CD14-positive monocyte (primary cell): ENCODE data around the gene CACNA1D. TPM values are rescaled to one million over a fixed set of nuclear protein-coding genes. Genes with fewer than 3 reads are reported as not detected.

ENCODE experiments used
- DNase-seq, 3 donors: peaks; one replicate each; pipeline ENCODE4 v3.0.0-alpha.2; 2011 to 2022
- H2AFZ ChIP-seq: 2 replicates; pipeline ENCODE4 v1.6.0; 2012; ENCODE audit warnings: mild to moderate bottlenecking, low read depth, low read length, inconsistent platforms; ENCODE audit not compliant: insufficient read depth, poor library complexity, severe bottlenecking
- H3K27ac ChIP-seq, 2 donors: 1 replicate in 1 of 2; 2 replicates in 1 of 2; pipeline ENCODE4 v1.5.1; 2012 to 2013; ENCODE audit warnings: low read length in 2 of 2, control low read depth in 1 of 2, inconsistent platforms in 1 of 2, low read depth in 1 of 2, mild to moderate bottlenecking in 1 of 2
- H3K27me3 ChIP-seq, 2 donors: one replicate each; pipeline versions ENCODE4 v1.6.0 to v1.6.1; 2011 to 2013; ENCODE audit warnings: low read length in 2 of 2; ENCODE audit not compliant: control insufficient read depth in 2 of 2, insufficient read depth in 2 of 2
- H3K36me3 ChIP-seq, 2 donors: replicated peaks in 1 of 2; 1 replicate in 1 of 2; 2 replicates in 1 of 2; pipeline versions ENCODE4 v1.5.1 to v1.6.1; 2012 to 2013; ENCODE audit warnings: low read length in 2 of 2, control low read depth in 1 of 2, inconsistent platforms in 1 of 2, mild to moderate bottlenecking in 1 of 2; ENCODE audit not compliant: insufficient read depth in 2 of 2, control insufficient read depth in 1 of 2
- H3K4me1 ChIP-seq, 2 donors: 1 replicate in 1 of 2; 2 replicates in 1 of 2; pipeline versions ENCODE4 v1.5.1 to v1.6.1; 2012 to 2013; ENCODE audit warnings: low read length in 2 of 2, control low read depth in 1 of 2, inconsistent platforms in 1 of 2, mild to moderate bottlenecking in 1 of 2, moderate library complexity in 1 of 2; ENCODE audit not compliant: insufficient read depth in 2 of 2, control insufficient read depth in 1 of 2
- H3K4me2 ChIP-seq: replicated peaks from 2 replicates; pipeline ENCODE3; 2012; ENCODE audit warnings: low read length, moderate library complexity, mild to moderate bottlenecking; ENCODE audit not compliant: poor library complexity, severe bottlenecking; ENCODE audit errors: extremely low read depth
- H3K4me3 ChIP-seq, 3 experiments: fragments of 200-600 bp in 1 of 3; sonication (generic) in 1 of 3; replicated peaks in 1 of 3; 1 replicate in 2 of 3; 2 replicates in 1 of 3; pipeline ENCODE4 v1.5.1; 2011 to 2013; ENCODE audit warnings: low read length in 3 of 3, mild to moderate bottlenecking in 3 of 3, control low read depth in 2 of 3, low read depth in 2 of 3, inconsistent platforms in 1 of 3, moderate library complexity in 1 of 3
- H3K79me2 ChIP-seq: 2 replicates; pipeline ENCODE4 v1.6.0; 2012; ENCODE audit warnings: mild to moderate bottlenecking, control low read depth, inconsistent platforms, low read length, moderate library complexity; ENCODE audit not compliant: insufficient read depth
- H3K9ac ChIP-seq: 2 replicates; pipeline ENCODE4 v1.6.0; 2017; ENCODE audit warnings: low read length, mild to moderate bottlenecking; ENCODE audit not compliant: insufficient read depth, poor library complexity, severe bottlenecking
- H3K9me3 ChIP-seq, 2 donors: replicated peaks in 1 of 2; 1 replicate in 1 of 2; 2 replicates in 1 of 2; pipeline versions ENCODE4 v1.5.1 to v1.6.1; 2012 to 2013; ENCODE audit warnings: low read length in 2 of 2, control low read depth in 1 of 2; ENCODE audit not compliant: control insufficient read depth in 1 of 2, insufficient read depth in 1 of 2
- H4K20me1 ChIP-seq: 2 replicates; pipeline ENCODE4 v1.6.0; 2012; ENCODE audit warnings: mild to moderate bottlenecking, low read length, control low read depth, moderate library complexity; ENCODE audit not compliant: insufficient read depth
- H3K27ac Mint-ChIP-seq, 7 donors: one replicate each; pipeline ENCODE4 v1.8.0; 2020; ENCODE audit warnings: mild to moderate bottlenecking in 7 of 7, mixed read lengths in 7 of 7, moderate library complexity in 6 of 7, inconsistent platforms in 2 of 7
- H3K27me3 Mint-ChIP-seq, 3 donors: one replicate each; pipeline ENCODE4 v1.8.0; 2021 to 2022; ENCODE audit warnings: low read depth in 3 of 3, mild to moderate bottlenecking in 3 of 3, mixed read lengths in 3 of 3, moderate library complexity in 3 of 3, inconsistent platforms in 1 of 3
- H3K36me3 Mint-ChIP-seq, 2 donors: one replicate each; pipeline ENCODE4 v1.8.0; 2020; ENCODE audit warnings: mixed read lengths in 2 of 2, inconsistent platforms in 1 of 2, mild to moderate bottlenecking in 1 of 2
- H3K4me1 Mint-ChIP-seq: one replicate; pipeline ENCODE4 v1.8.0; 2020; ENCODE audit warnings: mild to moderate bottlenecking, mixed read lengths
- H3K4me3 Mint-ChIP-seq, 2 donors: one replicate each; pipeline ENCODE4 v1.8.0; 2020; ENCODE audit warnings: mild to moderate bottlenecking in 2 of 2, mixed read lengths in 2 of 2, moderate library complexity in 1 of 2
- H3K9me3 Mint-ChIP-seq, 7 donors: one replicate each; pipeline ENCODE4 v1.8.0; 2020 to 2022; ENCODE audit warnings: mixed read lengths in 7 of 7, mild to moderate bottlenecking in 6 of 7, moderate library complexity in 6 of 7, inconsistent platforms in 2 of 7
- CTCF ChIP-seq: fragments of 200-600 bp; IDR thresholded peaks from one replicate; pipeline ENCODE4 v1.8.0; 2022; ENCODE audit warnings: antibody characterized with exemption, mild to moderate bottlenecking
- WGBS: methylation state at CpG from one replicate; pipeline ENCODE4 v1.1.5; 2013; ENCODE audit warnings: missing lambda C conversion rate; ENCODE audit not compliant: insufficient coverage; 5-methylcytosine and 5-hydroxymethylcytosine counted together
- intact Hi-C, 2 donors: fragments of 100-400 bp; cut with micrococcal nuclease; formaldehyde crosslinking; loops; one replicate each; pipeline versions ENCODE4 v1.15.0 to v1.15.1; 2023
- polyA plus RNA-seq, 3 donors: library from polyadenylated mRNA; depleted of rRNA in 1 of 3; unstranded in 2 of 3; stranded (reverse) in 1 of 3; fragments of 300-500 nt in 2 of 3; fragments of >200 nt in 1 of 3; fragmentation: Illumina TruSeq in 2 of 3; gene quantifications; 1 replicate in 2 of 3; 2 replicates in 1 of 3; pipeline ENCODE4 v1.2.3, GENCODE V29; 2012 to 2021

CACNA1D gene
- polyA plus RNA-seq, 3 donors: 0.29 to 1.2 (median 0.98) TPM

DNA sequence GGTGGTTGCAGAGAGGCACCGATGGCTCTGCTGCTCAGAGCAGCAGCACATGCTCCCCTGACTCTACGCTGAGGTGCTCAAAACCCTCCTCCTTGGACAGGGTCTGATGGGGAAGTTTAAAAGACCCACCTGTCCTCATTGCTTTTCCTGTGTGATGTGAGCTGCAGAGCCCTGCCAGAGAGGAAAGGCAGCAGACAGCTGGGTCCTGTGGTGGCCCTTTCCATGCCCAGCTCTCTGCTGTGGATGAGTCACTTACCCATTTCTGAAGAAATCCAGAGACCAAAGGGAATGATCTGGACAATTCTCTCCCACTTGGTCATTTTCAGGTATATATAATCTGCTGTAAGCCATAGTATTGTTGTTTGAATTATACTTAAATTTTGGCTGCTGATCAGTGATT lies 230.2 kb downstream of the CACNA1D start:
- no peak for DNase-seq
- H3K4me1 ChIP-seq: no peaks in the 10 kb centered on the region
- no peak for TF ChIP-seq CTCF
- no peaks in the 10 kb centered on the region for H3K9me3 ChIP-seq
- H3K4me3 ChIP-seq: no peak overlapping the region
- 93% methylated on average over 2 of the region's 2 CpGs for WGBS
- H3K36me3 Mint-ChIP-seq: no peaks in the 10 kb centered on the region
- no peaks in the 10 kb centered on the region for H4K20me1 ChIP-seq
- H2AFZ ChIP-seq: no peak overlapping the region
- no peak overlapping the region for H3K4me3 Mint-ChIP-seq
- no peak overlapping the region for H3K9ac ChIP-seq
- no peaks in the 10 kb centered on the region for H3K36me3 ChIP-seq
- no peak overlapping the region for H3K4me2 ChIP-seq
- H3K27me3 Mint-ChIP-seq: peaks cover 19 to 34% (median 20%) of the 10 kb centered on the region in 3 donors
- no peak overlapping the region for H3K27ac Mint-ChIP-seq
- no peaks in the 10 kb centered on the region for H3K4me1 Mint-ChIP-seq
- H3K27me3 ChIP-seq: peaks cover 3 to 9% of the 10 kb centered on the region in 2 donors
- intact Hi-C loops: loop anchor here in 1 of 2 donors (5.0 kb wide), 1 partner anchor 48 kb away; no protein-coding TSS in a partner anchor
- peaks cover 0 to 3% (median 0%) of the 10 kb centered on the region in 7 donors for H3K9me3 Mint-ChIP-seq
- no peak overlapping the region for H3K27ac ChIP-seq
- H3K79me2 ChIP-seq: no peaks in the 10 kb centered on the region

- Histone ChIP-seq H3K79me2 (no peaks in the 10 kb centered on the region), H3K4me3 (no peak overlapping the region), H3K27ac (no peak overlapping the region), H2AFZ (no peak overlapping the region), H3K27me3 (peaks cover 3 to 9% of the 10 kb centered on the region in 2 donors), H3K4me2 (no peak overlapping the region), H3K36me3 (no peaks in the 10 kb centered on the region), H4K20me1 (no peaks in the 10 kb centered on the region), H3K4me1 (no peaks in the 10 kb centered on the region), H3K9me3 (no peaks in the 10 kb centered on the region), H3K9ac (no peak overlapping the region)
- intact Hi-C loops: no loop called here
- H3K27ac Mint-ChIP-seq: peak overlapping the region in 1 of 7 donors; percentile 22
- H3K4me3 Mint-ChIP-seq: peak overlapping the region in 1 of 2 donors; percentile 21
- H3K36me3 Mint-ChIP-seq: no peaks in the 10 kb centered on the region
- H3K27me3 Mint-ChIP-seq: peaks cover 15 to 33% (median 18%) of the 10 kb centered on the region in 3 donors
- H3K4me1 Mint-ChIP-seq: no peaks in the 10 kb centered on the region
- no peak for TF ChIP-seq CTCF
- H3K9me3 Mint-ChIP-seq: peaks cover 0 to 3% (median 0%) of the 10 kb centered on the region in 7 donors
- DNase-seq: no peak
- WGBS: no CpG with 5 or more reads among the region's 5 CpGs
These were observed 231.1 kb downstream of the CACNA1D start for GRCh38 chr3:53725387-53725995.
